ENCODE data around the gene IGF2BP2. TPM values are rescaled to one million over a fixed set of nuclear protein-coding genes. Genes with fewer than 3 reads are reported as not detected.
"Not testable (repeated sequence)": the region's sequence is repeated elsewhere in the genome, so short reads cannot be mapped to it uniquely, and the experiment has no call there.

The IGF2BP2 gene
- total RNA-seq, 1 experiment from 2014 or later = 69.2 TPM

GRCh38 chr3:185661772-185662171, 163.1 kb downstream of the IGF2BP2 start:
- DNase-seq (ENCODE audit: low read depth) = no peak

GRCh38 chr3:185661296-185661695, 163.5 kb downstream of the IGF2BP2 start:
- DNase-seq (ENCODE audit: low read depth) = not testable (repeated sequence)

- peak; percentile 74 for DNase-seq (ENCODE audit: low read depth)
Observed at GRCh38 chr3:185659942-185660921, 164.6 kb downstream of the IGF2BP2 start.

GRCh38 chr3:185658943-185659342, 165.9 kb downstream of the IGF2BP2 start:
- no peak for DNase-seq (ENCODE audit: low read depth)

GRCh38 chr3:185658504-185658912, 166.3 kb downstream of the IGF2BP2 start:
- peak; percentile 85 for DNase-seq (ENCODE audit: low read depth)

GRCh38 chr3:185657691-185658503, 166.9 kb downstream of the IGF2BP2 start:
- DNase-seq (ENCODE audit: low read depth) = no peak

GRCh38 chr3:185657211-185657610, 167.6 kb downstream of the IGF2BP2 start:
- DNase-seq (ENCODE audit: low read depth) = no peak

- peak; percentile 92 for DNase-seq (ENCODE audit: low read depth)
Observed at GRCh38 chr3:185656321-185656840, 168.5 kb downstream of the IGF2BP2 start.

GRCh38 chr3:185655426-185656320, 169.2 kb downstream of the IGF2BP2 start:
- no peak for DNase-seq (ENCODE audit: low read depth)

GRCh38 chr3:185654758-185655145, 170.1 kb downstream of the IGF2BP2 start:
- DNase-seq (ENCODE audit: low read depth) = no peak

GRCh38 chr3:185653949-185654757, 170.7 kb downstream of the IGF2BP2 start:
- no peak for DNase-seq (ENCODE audit: low read depth)

- DNase-seq (ENCODE audit: low read depth) = no peak
Observed at GRCh38 chr3:185651971-185652370, 172.9 kb downstream of the IGF2BP2 start.

GRCh38 chr3:185649414-185649813, 175.4 kb downstream of the IGF2BP2 start:
- no peak for DNase-seq (ENCODE audit: low read depth)

- no peak for DNase-seq (ENCODE audit: low read depth)
Observed at GRCh38 chr3:185648396-185648795, 176.4 kb downstream of the IGF2BP2 start.

GRCh38 chr3:185647880-185648210, 177.0 kb downstream of the IGF2BP2 start:
- no peak for DNase-seq (ENCODE audit: low read depth)

GRCh38 chr3:185647134-185647879, 177.5 kb downstream of the IGF2BP2 start:
- DNase-seq (ENCODE audit: low read depth) = no peak

GRCh38 chr3:185646382-185647133, 178.3 kb downstream of the IGF2BP2 start:
- no peak for DNase-seq (ENCODE audit: low read depth)

GRCh38 chr3:185645596-185646381, 179.1 kb downstream of the IGF2BP2 start:
- DNase-seq (ENCODE audit: low read depth) = no peak

All from Daoy (cell line).